ENCODE data around the gene SPPL2A. TPM values are rescaled to one million over a fixed set of nuclear protein-coding genes. Genes with fewer than 3 reads are reported as not detected.

The SPPL2A gene
- total and polyA plus RNA-seq, 9 of the 15 experiments (the other 6 are each of a cell fraction or from before 2014, with no cell fraction given), result 9.8 to 66.1 (median 38.0) TPM

DNA sequence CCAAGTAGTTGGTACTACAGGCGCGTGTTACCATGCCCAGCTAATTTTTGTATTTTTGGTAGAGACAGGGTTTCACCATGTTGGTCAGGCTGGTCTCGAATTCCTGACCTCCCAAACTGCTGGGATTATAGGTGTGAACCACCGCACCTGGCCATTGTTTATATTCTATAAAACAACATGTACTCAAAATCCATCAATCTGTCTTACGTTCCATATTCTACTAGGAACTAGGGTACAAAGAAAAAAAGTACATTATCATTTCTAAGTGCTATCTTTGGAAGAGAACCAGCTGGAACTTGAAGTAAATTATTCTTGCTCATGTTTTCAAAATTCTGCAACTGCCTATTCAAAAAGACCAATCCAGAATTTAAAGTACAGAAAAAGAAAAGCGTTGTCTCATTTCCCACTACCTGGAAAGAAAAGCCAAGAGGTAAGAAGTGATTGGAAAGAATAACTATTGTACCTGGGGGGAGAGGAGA is 15.2 kb downstream of the SPPL2A start:
- H3K9ac ChIP-seq (ENCODE audit: insufficient read depth in 1 of 2, low read depth in 2 of 2, low read length in 2 of 2), result no peak overlapping the region
- in situ Hi-C loops (cut with MboI) (no loop called here), intact Hi-C loops (cut with micrococcal nuclease) (no loop called here)
- ChIA-PET CTCF (ENCODE audit: low intra/inter-chr PET ratio) (no interaction called here), POLR2A (interaction anchor here (1.9 kb wide), 1 partner anchor 8 kb away, joined by 6 read pairs; no protein-coding TSS in a partner anchor)
- H3K9me1 ChIP-seq (ENCODE audit: control insufficient read depth, insufficient read depth, low read length), result no peaks in the 10 kb centered on the region
- no peak overlapping the region for H3K4me2 ChIP-seq (ENCODE audit: insufficient read depth, low read length)
- peaks cover 0 to 14% of the 10 kb centered on the region in 2 experiments; a peak in 2 of 5 replicates for H3K4me1 ChIP-seq (replicated peaks in 1 of 2; ENCODE audit: control insufficient read depth in 2 of 2, insufficient read depth in 2 of 2, low read length in 2 of 2)
- H3K27me3 ChIP-seq (ENCODE audit: control insufficient read depth in 2 of 2, insufficient read depth in 2 of 2, low read length in 2 of 2), result no peaks in the 10 kb centered on the region
- no peaks in the 10 kb centered on the region for H3K9me3 ChIP-seq (replicated peaks; ENCODE audit: control insufficient read depth, insufficient read depth, low read depth, low read length)
- no peak overlapping the region for H2AFZ ChIP-seq (ENCODE audit: low read depth, low read length)
- ATAC-seq (no peak), DNase-seq (ENCODE audit: extremely low read depth in 1 of 4, low spot score in 3 of 4) (no peak), FAIRE-seq (no peak)
- peaks cover 23% of the 10 kb centered on the region; the same call in 1 of the 3 replicates for H3K36me3 ChIP-seq (ENCODE audit: control insufficient read depth, insufficient read depth, low read length)
- H3K4me3 ChIP-seq, result no peak overlapping the region
- H3K27ac ChIP-seq (ENCODE audit: extremely low read depth, low read depth, low read length), result no peak overlapping the region
- H3K79me2 ChIP-seq (ENCODE audit: control insufficient read depth, insufficient read depth, low read length), result peaks cover 26% of the 10 kb centered on the region
- H4K20me1 ChIP-seq (replicated peaks; ENCODE audit: control insufficient read depth, insufficient read depth, low read length), result no peaks in the 10 kb centered on the region
- no TSS peak for BruUV-seq (replicated peaks)
- WGBS (ENCODE audit: insufficient coverage, low coverage, missing lambda C conversion rate), result 80% methylated on average over 6 of the region's 6 CpGs
- no peak for TF ChIP-seq ZC3H4 (CRISPR knock-in tag; IDR thresholded peaks at IDR 0.05; ENCODE audit: borderline replicate concordance)
- TF ChIP-seq, protein P1, sequence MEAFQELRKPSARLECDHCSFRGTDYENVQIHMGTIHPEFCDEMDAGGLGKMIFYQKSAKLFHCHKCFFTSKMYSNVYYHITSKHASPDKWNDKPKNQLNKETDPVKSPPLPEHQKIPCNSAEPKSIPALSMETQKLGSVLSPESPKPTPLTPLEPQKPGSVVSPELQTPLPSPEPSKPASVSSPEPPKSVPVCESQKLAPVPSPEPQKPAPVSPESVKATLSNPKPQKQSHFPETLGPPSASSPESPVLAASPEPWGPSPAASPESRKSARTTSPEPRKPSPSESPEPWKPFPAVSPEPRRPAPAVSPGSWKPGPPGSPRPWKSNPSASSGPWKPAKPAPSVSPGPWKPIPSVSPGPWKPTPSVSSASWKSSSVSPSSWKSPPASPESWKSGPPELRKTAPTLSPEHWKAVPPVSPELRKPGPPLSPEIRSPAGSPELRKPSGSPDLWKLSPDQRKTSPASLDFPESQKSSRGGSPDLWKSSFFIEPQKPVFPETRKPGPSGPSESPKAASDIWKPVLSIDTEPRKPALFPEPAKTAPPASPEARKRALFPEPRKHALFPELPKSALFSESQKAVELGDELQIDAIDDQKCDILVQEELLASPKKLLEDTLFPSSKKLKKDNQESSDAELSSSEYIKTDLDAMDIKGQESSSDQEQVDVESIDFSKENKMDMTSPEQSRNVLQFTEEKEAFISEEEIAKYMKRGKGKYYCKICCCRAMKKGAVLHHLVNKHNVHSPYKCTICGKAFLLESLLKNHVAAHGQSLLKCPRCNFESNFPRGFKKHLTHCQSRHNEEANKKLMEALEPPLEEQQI (IDR thresholded peaks at IDR 0.05), result no peak
- no peak for TF ChIP-seq SUPT5H (IDR thresholded peaks at IDR 0.05)
- TF ChIP-seq GTF2A2 (tag; IDR thresholded peaks at IDR 0.05), result no peak
- TF ChIP-seq FUS (optimal IDR thresholded peaks at IDR 0.05; ENCODE audit: low read depth, low read length), result no peak
- TF ChIP-seq CCAR2 (IDR thresholded peaks at IDR 0.05; ENCODE audit: low read depth, low read length), result no peak
- TF ChIP-seq KHSRP (IDR thresholded peaks at IDR 0.05), result no peak
- TF ChIP-seq, protein P2, sequence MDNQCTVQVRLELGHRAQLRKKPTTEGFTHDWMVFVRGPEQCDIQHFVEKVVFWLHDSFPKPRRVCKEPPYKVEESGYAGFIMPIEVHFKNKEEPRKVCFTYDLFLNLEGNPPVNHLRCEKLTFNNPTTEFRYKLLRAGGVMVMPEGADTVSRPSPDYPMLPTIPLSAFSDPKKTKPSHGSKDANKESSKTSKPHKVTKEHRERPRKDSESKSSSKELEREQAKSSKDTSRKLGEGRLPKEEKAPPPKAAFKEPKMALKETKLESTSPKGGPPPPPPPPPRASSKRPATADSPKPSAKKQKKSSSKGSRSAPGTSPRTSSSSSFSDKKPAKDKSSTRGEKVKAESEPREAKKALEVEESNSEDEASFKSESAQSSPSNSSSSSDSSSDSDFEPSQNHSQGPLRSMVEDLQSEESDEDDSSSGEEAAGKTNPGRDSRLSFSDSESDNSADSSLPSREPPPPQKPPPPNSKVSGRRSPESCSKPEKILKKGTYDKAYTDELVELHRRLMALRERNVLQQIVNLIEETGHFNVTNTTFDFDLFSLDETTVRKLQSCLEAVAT (IDR thresholded peaks at IDR 0.05), result no peak
- TF ChIP-seq, protein P3, sequence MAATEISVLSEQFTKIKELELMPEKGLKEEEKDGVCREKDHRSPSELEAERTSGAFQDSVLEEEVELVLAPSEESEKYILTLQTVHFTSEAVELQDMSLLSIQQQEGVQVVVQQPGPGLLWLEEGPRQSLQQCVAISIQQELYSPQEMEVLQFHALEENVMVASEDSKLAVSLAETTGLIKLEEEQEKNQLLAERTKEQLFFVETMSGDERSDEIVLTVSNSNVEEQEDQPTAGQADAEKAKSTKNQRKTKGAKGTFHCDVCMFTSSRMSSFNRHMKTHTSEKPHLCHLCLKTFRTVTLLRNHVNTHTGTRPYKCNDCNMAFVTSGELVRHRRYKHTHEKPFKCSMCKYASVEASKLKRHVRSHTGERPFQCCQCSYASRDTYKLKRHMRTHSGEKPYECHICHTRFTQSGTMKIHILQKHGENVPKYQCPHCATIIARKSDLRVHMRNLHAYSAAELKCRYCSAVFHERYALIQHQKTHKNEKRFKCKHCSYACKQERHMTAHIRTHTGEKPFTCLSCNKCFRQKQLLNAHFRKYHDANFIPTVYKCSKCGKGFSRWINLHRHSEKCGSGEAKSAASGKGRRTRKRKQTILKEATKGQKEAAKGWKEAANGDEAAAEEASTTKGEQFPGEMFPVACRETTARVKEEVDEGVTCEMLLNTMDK (IDR thresholded peaks at IDR 0.05; ENCODE audit: borderline replicate concordance, insufficient read depth, low read depth, low read length, poor library complexity, severe bottlenecking), result no peak
- TF ChIP-seq ZNF75A (CRISPR knock-in tag; IDR thresholded peaks at IDR 0.05), result no peak
